HG03460 (cell line): ENCODE measurements around the gene CIT.

Experiments
- ATAC-seq: cut with Tn5 transposase; IDR thresholded peaks from one replicate; pipeline ENCODE4 v1.9.1; 2021; ENCODE audit not compliant: unreplicated experiment

CIT gene

GRCh38 chr12:119804011-119804641 is 73.0 kb downstream of the CIT start:
- no peak for ATAC-seq

GRCh38 chr12:119803381-119803791 is 73.7 kb downstream of the CIT start:
- ATAC-seq = no peak

GRCh38 chr12:119802472-119802871 is 74.6 kb downstream of the CIT start:
- no peak for ATAC-seq

GRCh38 chr12:119797090-119797489 is 80.0 kb downstream of the CIT start:
- ATAC-seq = no peak

GRCh38 chr12:119796292-119796691 is 80.8 kb downstream of the CIT start:
- ATAC-seq = no peak

GRCh38 chr12:119791453-119791852 is 85.7 kb downstream of the CIT start:
- ATAC-seq = no peak

GRCh38 chr12:119788786-119789185 is 88.3 kb downstream of the CIT start:
- ATAC-seq = no peak

GRCh38 chr12:119786539-119786938 is 90.6 kb downstream of the CIT start:
- no peak for ATAC-seq

GRCh38 chr12:119784673-119785072 is 92.4 kb downstream of the CIT start:
- no peak for ATAC-seq

GRCh38 chr12:119783787-119784186 is 93.3 kb downstream of the CIT start:
- ATAC-seq = no peak

GRCh38 chr12:119781804-119782203 is 95.3 kb downstream of the CIT start:
- no peak for ATAC-seq

- ATAC-seq = no peak
Measured at GRCh38 chr12:119780786-119781434, 96.2 kb downstream of the CIT start.

GRCh38 chr12:119775246-119775895 is 101.7 kb downstream of the CIT start:
- no peak for ATAC-seq

- no peak for ATAC-seq
Measured at GRCh38 chr12:119772431-119772830, 104.7 kb downstream of the CIT start.

- ATAC-seq = no peak
Measured at GRCh38 chr12:119770146-119770545, 107.0 kb downstream of the CIT start.

GRCh38 chr12:119762619-119763018 is 114.5 kb downstream of the CIT start:
- no peak for ATAC-seq

- no peak for ATAC-seq
Measured at GRCh38 chr12:119758722-119759121, 118.4 kb downstream of the CIT start.

GRCh38 chr12:119758234-119758633 is 118.9 kb downstream of the CIT start:
- ATAC-seq = no peak

GRCh38 chr12:119751961-119752360 is 125.2 kb downstream of the CIT start:
- ATAC-seq = no peak

- ATAC-seq = no peak
Measured at GRCh38 chr12:119749666-119750065, 127.5 kb downstream of the CIT start.

GRCh38 chr12:119748497-119748896 is 128.6 kb downstream of the CIT start:
- no peak for ATAC-seq

- ATAC-seq = no peak
Measured at GRCh38 chr12:119746169-119746568, 131.0 kb downstream of the CIT start.
